ENCODE measurements around the gene EGLN3.

DNA sequence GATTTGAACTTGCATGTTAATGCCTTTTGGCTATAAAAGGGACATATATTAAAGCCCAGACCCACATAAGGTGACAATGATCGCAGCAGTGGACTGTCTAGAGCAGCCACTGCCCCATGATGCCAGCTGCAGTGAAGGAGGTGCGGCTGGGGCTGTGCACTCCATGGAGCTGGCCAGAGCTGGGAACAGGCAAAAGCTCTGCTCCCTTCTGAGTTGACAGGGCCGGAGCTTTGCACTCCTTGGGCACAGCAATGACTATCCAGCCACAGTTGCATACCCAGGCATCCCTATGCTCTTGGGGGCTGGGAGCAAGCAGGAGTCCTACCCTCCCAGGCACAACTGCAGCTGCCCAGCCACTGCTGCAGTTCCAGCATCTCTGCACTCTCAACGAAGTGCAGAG, 50.2 kb downstream of the EGLN3 start:
- no peak for TF ChIP-seq EZH2 (IDR thresholded peaks at IDR 0.05)
- TF ChIP-seq POLR2AphosphoS5 (IDR thresholded peaks at IDR 0.05; ENCODE audit: borderline replicate concordance, low read depth, low read length) = no peak

Measured in SK-N-MC (cell line).